Activated naive CD4-positive, alpha-beta T cell (primary cell): ENCODE data around the gene DPP6.
"Not testable (repeated sequence)": the region's sequence is repeated elsewhere in the genome, so short reads cannot be mapped to it uniquely, and the experiment has no call there.

ENCODE experiments used
- DNase-seq, 4 experiments: peaks; one replicate each; lab custom pipeline; 2025; lab: John Stamatoyannopoulos, UW

DPP6 gene

GRCh38 chr7:154910977-154911376 lies 858.8 kb downstream of the DPP6 start:
- no peak for DNase-seq

GRCh38 chr7:154911411-154911810 lies 859.2 kb downstream of the DPP6 start:
- no peak for DNase-seq

- no peak for DNase-seq
Observed at GRCh38 chr7:154911862-154912455, 859.8 kb downstream of the DPP6 start.

GRCh38 chr7:154912871-154913637 lies 860.9 kb downstream of the DPP6 start:
- no peak for DNase-seq

- DNase-seq = peak; percentile 80 to 93 (median 88)
Observed at GRCh38 chr7:154913638-154914307, 861.6 kb downstream of the DPP6 start.

- no peak for DNase-seq
Observed at GRCh38 chr7:154914308-154914995, 862.3 kb downstream of the DPP6 start.

- no peak for DNase-seq
Observed at GRCh38 chr7:154914996-154915380, 862.8 kb downstream of the DPP6 start.

GRCh38 chr7:154915600-154915999 lies 863.4 kb downstream of the DPP6 start:
- no peak for DNase-seq

- DNase-seq = no peak
Observed at GRCh38 chr7:154916381-154916780, 864.2 kb downstream of the DPP6 start.

- no peak for DNase-seq
Observed at GRCh38 chr7:154916856-154917807, 864.9 kb downstream of the DPP6 start.

GRCh38 chr7:154917808-154918160 lies 865.6 kb downstream of the DPP6 start:
- DNase-seq = no peak

- DNase-seq = no peak
Observed at GRCh38 chr7:154918266-154918665, 866.1 kb downstream of the DPP6 start.

- no peak for DNase-seq
Observed at GRCh38 chr7:154918741-154919140, 866.5 kb downstream of the DPP6 start.

- DNase-seq = no peak
Observed at GRCh38 chr7:154919344-154920225, 867.4 kb downstream of the DPP6 start.

GRCh38 chr7:154922472-154922871 lies 870.3 kb downstream of the DPP6 start:
- not testable (repeated sequence) for DNase-seq

- DNase-seq = peak; percentile 17 to 62 (median 38)
Observed at GRCh38 chr7:154927624-154928125, 875.5 kb downstream of the DPP6 start.

- DNase-seq = peak in 1 of 4 experiments; percentile 12
Observed at GRCh38 chr7:154928136-154929005, 876.2 kb downstream of the DPP6 start.

GRCh38 chr7:154929006-154929726 lies 877.0 kb downstream of the DPP6 start:
- no peak for DNase-seq

GRCh38 chr7:154931906-154932305 lies 879.7 kb downstream of the DPP6 start:
- no peak for DNase-seq
